ENCODE measurements around the gene BBX.
"Not testable (repeated sequence)": the region's sequence is repeated elsewhere in the genome, so short reads cannot be mapped to it uniquely, and the experiment has no call there.

The BBX gene

GRCh38 chr3:107800710-107801109, 277.9 kb downstream of the BBX start:
- no peak for DNase-seq (ENCODE audit: low read depth)

DNA sequence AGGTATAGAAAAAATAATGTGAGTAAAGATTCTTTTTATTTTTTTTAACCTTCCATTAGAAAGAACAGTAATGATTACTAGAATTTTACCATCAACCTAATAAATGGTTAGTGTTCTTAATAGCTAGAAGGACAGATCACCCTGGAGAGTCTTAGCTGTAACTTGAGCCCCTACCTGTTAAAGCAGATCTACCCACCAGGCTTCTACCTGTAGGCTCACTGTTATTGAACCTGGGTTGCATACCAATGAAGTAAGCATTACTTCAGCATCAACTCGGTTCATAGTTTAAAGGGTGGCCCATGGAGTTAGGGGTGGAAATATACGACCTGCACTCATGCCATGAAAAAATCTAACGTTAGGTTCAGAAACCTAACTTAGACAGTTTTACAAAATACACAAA, 280.4 kb downstream of the BBX start:
- DNase-seq (ENCODE audit: low read depth): no peak

DNA sequence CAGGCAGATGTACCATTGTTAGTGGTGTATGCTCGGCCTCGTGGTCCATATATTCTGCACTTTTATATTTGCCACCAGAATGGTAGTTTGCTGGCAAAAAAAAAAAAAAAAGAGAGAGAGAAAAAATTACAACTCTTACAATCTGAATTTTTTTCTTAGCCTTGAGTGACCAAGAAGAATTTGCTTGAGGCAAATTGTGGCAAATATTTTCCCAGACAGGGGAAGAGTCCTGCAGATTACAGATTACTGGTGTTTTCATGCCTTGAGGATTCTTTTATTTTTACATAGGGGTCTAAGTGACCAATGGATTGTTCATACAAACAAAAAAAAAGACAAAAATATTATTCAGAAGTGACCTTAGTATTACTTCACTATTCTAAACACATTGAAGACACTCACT, 283.3 kb downstream of the BBX start:
- no peak for DNase-seq (ENCODE audit: low read depth)

GRCh38 chr3:107806536-107806935, 283.8 kb downstream of the BBX start:
- no peak for DNase-seq (ENCODE audit: low read depth)

GRCh38 chr3:107810171-107811071, 287.7 kb downstream of the BBX start:
- DNase-seq (ENCODE audit: low read depth): no peak

DNA sequence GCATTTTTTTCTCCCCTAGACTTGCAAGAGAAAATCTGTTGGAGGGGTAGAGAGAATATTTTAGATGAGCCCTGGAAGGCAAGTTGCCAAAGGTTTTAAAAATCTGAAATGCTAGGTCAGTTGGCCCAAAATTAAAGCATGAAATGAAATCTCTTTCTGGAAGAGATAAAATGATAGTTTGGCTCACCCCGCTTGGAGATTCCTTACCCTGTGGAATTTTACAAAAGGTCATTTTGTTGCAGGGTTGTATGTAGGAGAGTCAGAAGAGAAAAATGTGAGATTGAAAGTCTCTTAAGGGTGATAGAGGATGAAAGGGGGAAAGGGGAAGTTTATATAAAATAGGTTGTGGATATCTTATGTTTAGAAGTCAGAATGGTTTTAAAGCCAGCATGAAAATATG, 290.3 kb downstream of the BBX start:
- no peak for DNase-seq (ENCODE audit: low read depth)

DNA sequence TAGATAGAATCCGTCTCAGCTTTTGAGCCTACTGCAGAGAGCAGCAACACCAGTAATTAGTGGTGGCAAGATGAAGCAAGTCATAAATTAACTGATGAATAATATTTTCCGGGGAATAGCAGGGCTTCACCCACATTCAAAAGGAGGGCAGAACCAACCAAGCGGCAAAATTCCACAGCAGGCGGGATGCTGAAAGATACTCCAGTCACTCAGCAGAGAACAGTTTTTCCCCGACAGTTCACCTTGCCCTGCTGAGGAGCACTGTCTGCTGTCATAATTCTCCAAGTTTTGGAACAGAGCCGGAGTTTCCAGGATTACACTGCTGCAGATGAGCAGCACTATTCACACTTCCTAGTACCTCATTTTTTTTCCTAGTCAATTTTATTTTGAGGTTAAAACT, 293.3 kb downstream of the BBX start:
- DNase-seq (ENCODE audit: low read depth): no peak

GRCh38 chr3:107817076-107817475, 294.3 kb downstream of the BBX start:
- no peak for DNase-seq (ENCODE audit: low read depth)

GRCh38 chr3:107818025-107818424, 295.3 kb downstream of the BBX start:
- no peak for DNase-seq (ENCODE audit: low read depth)

DNA sequence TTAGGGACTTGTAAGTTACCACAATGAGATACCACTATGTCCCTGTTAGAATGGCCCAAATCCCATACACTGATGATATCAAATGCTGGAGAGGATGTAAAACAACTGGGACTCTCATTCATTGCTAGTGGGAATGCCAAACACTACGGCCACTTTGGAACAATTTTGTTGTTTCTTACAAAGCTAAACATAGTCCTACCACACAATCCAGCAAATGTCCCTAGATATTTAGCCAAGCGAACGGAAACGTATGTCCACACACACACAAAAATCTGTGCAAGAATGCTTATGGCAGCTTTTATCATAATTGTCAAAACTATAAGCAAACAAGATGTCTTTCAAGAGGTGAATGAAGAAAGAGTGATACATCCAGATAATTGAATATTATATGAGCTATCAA, 296.9 kb downstream of the BBX start:
- no peak for DNase-seq (ENCODE audit: low read depth)

GRCh38 chr3:107822308-107822707, 299.5 kb downstream of the BBX start:
- no peak for DNase-seq (ENCODE audit: low read depth)

DNA sequence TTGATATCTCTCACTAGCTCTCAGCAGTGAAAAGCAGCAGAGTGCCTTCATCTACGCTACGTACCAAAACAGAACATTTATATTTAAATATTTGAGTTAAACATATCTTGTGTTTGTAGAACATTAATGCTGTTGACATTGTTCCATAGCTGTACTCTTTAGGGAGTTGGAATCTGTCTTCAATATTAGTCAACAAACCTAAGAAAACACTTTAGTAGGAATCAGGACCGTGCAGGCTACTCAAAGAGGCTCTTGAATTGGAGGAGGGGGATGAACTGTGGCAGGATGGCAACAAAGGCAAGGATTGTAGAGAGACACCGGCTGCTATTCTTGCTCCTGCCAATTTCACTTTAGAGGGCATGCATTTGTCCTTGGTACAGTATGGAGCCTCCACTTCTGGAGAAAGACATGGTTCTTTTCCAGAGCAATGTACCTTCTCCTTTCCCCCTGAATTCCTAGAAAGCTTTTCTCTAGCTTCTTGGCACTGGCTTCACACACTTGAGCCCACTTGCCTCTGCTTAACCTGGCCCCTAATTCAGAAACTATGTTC, 302.1 kb downstream of the BBX start:
- no peak for DNase-seq (ENCODE audit: low read depth)

GRCh38 chr3:107825556-107825955, 302.8 kb downstream of the BBX start:
- no peak for DNase-seq (ENCODE audit: low read depth)

DNA sequence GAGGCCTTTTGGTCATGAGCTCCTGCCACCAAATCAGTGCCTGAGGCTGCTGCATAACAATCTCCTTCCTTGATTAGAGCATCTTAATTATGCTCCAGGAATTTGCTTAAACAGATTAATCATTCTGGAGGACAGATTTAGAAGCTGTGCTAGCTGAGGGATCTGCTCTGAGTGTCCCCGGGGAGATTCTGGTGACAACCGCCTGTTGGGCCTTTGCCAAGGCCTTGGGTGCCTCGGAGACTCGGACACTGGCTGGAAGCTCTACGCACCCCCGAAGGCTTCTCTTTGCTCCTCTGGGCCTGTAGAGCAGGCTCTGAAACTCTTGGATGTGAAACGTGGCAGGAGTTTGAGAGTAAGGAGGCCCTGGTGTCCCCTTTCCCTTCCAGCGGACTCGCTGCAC, 304.0 kb downstream of the BBX start:
- no peak for DNase-seq (ENCODE audit: low read depth)

DNA sequence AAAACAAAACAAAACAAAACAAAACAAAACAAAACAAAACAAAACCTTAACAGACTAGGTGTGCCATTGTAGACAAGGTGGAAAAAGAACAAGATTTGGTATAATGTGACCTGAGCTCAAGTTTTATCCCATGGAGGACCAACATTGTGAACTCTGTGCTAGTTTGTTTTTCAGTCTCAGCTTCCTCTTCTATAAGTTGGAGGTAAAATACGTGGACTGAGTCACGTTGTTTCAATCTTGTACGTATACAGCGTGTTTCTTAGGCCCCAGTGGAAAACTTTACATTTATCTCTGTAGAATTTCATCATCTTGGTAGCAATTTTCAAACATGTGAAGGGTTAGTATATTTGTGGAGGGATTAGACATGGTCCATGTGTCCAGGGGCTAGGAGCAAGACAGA, 306.4 kb downstream of the BBX start:
- no peak for DNase-seq (ENCODE audit: low read depth)

DNA sequence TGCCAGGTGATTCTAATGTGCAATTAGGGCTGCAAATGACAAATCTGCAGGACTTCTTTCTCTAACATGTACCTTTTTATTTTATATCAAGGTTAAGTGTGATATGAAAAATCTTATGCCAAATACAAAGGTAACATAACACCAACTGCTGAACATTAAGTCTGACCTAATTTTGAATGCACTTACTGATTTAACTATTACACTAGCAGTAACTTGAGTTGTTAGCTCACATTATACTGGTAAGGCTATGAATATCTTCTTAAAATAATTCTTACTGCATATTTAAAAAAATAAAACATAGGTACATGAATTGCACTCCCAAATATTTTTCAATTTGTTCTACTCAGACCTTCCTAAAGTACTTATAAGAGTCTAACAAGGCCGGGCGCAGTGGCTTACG, 308.8 kb downstream of the BBX start:
- no peak for DNase-seq (ENCODE audit: low read depth)

DNA sequence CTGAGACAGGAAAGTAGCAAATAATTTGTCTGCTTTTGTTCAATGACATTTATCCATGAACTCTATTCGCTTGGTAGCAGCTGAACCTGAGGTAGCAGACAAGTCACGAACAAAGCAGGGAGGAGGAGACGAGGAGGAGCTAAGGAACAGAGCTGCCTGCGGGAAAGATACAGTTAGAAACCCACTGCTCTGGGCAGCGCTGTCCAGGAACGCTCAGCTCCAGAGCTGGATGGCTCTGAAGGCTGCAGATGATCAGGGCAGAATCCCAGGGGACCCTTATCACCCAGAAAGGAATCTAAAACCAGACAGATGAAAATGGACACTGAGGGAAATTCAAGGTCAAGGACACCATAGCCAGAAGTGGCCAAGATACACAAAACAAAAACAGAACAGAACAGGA, 310.3 kb downstream of the BBX start:
- no peak for DNase-seq (ENCODE audit: low read depth)

GRCh38 chr3:107833722-107834416, 311.1 kb downstream of the BBX start:
- DNase-seq (ENCODE audit: low read depth): no peak

DNA sequence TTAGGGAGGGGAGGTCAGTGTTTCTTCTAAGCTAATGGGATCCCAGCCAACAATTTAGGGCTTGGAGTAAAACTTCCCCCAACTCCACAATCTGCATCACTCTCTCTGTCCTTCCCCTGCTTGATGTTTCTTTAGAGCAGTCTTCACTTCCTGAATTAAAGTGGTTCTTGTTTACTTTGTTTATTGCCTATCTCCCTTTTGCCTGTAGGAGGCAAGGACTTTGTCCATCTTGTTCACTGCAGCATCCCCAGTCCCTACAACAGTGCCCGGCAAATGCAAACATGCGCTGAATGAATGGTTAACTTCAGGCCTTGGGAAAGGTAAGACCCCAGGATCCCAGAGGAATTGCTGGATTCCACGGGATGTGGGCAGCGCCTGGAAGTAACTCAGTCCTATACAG, 312.2 kb downstream of the BBX start:
- not testable (repeated sequence) for DNase-seq (ENCODE audit: low read depth)

DNA sequence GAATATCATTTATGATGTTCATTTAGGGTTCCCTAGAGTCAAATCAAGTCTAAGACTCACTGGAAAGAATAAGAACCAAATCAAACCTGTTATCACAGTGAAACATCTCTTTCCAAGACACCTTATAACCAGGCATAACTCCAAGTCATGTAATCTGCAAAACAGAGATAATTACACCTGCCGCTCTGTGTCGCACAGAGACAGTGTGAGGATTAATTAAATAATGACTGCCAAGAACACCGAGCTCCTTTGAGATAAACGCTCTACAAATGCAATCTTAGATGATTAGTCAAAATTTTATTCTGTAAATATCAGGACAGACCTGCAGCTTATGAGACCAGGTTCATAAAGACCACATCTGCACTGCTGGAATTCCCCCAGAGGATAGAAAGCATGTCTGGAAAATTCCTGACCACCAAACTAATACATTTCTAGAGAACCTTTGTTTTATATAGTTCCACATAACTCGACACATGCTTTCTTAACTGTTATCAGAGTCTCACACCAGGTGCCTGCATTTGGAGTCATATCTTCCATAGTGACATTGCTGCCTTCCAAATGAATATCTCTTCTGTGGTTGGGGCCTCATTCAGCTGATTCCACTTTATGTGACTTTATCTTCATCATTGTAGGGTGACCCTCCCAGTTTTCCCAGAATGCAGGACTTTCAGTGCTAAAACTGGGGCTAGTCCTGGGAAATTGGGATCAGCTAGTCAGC, 315.3 kb downstream of the BBX start:
- DNase-seq (ENCODE audit: low read depth): no peak

- no peak for DNase-seq (ENCODE audit: low read depth)
These were observed 319.1 kb downstream of the BBX start for GRCh38 chr3:107841831-107842230.

DNA sequence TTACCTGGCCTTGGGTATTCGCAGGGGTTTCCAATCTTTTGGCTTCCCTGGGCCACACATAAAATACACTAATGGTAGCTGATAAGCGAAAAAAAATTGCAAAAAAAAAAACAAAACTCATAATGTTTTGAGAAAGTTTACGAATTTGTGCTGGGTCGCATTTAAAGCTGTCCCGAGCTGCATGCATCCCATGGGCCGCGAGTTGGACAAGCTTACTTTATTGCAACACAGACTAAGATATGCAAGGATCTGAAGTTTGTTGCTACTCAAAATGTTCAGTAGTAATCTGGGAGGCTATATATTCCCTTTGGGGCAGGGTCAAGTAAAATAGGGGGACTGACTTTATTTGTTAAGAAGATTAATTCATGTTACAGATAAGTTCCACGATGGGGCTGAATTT, 320.2 kb downstream of the BBX start:
- DNase-seq (ENCODE audit: low read depth): no peak

All from T follicular helper cell (primary cell).